ENCODE measurements around the gene CREB3L1. TPM values are rescaled to one million over a fixed set of nuclear protein-coding genes. Genes with fewer than 3 reads are reported as not detected.

Gene CREB3L1
- total RNA-seq, 1 donor from 2014 or later = 40.5 TPM

GRCh38 chr11:46240371-46240770 is 37.1 kb upstream of the CREB3L1 start:
- Histone ChIP-seq H3K4me1 (peaks cover 44% of the 10 kb centered on the region), H3K4me3 (no peak overlapping the region), H3K27me3 (ENCODE audit: low read depth) (no peaks in the 10 kb centered on the region), H3K27ac (no peak overlapping the region), H3K36me3 (no peaks in the 10 kb centered on the region), H3K9me3 (no peaks in the 10 kb centered on the region)
- intact Hi-C loops (cut with DNase I) = loop anchor here (10.0 kb wide), 1 partner anchor 64 kb away; no protein-coding TSS in a partner anchor
- TF ChIP-seq CTCF (IDR thresholded peaks at IDR 0.05) = no peak
- no peak for ATAC-seq
- DNase-seq = no peak

GRCh38 chr11:46240861-46241260 is 36.6 kb upstream of the CREB3L1 start:
- Histone ChIP-seq H3K27ac (no peak overlapping the region), H3K4me3 (no peak overlapping the region), H3K27me3 (ENCODE audit: low read depth) (no peaks in the 10 kb centered on the region), H3K36me3 (no peaks in the 10 kb centered on the region), H3K9me3 (no peaks in the 10 kb centered on the region), H3K4me1 (peaks cover 44% of the 10 kb centered on the region)
- ATAC-seq (no peak), DNase-seq (no peak)
- intact Hi-C loops (cut with DNase I) = loop anchor here (10.0 kb wide), 1 partner anchor 64 kb away; no protein-coding TSS in a partner anchor
- no peak for TF ChIP-seq CTCF (IDR thresholded peaks at IDR 0.05)

- Histone ChIP-seq H3K4me1 (peaks cover 36% of the 10 kb centered on the region), H3K36me3 (no peaks in the 10 kb centered on the region), H3K27ac (peak overlapping the region; percentile 77), H3K9me3 (no peaks in the 10 kb centered on the region), H3K4me3 (peak overlapping the region; percentile 53), H3K27me3 (ENCODE audit: low read depth) (no peaks in the 10 kb centered on the region)
- no peak for TF ChIP-seq CTCF (IDR thresholded peaks at IDR 0.05)
- no peak for DNase-seq
- intact Hi-C loops (cut with DNase I) = loop anchor here (10.0 kb wide), 1 partner anchor 63 kb away; no protein-coding TSS in a partner anchor
- ATAC-seq = no peak
Measured at GRCh38 chr11:46242041-46242951, 35.2 kb upstream of the CREB3L1 start.

- Histone ChIP-seq H3K27ac (peak overlapping the region; percentile 77), H3K27me3 (ENCODE audit: low read depth) (no peaks in the 10 kb centered on the region), H3K4me3 (peak overlapping the region; percentile 53), H3K9me3 (no peaks in the 10 kb centered on the region), H3K36me3 (no peaks in the 10 kb centered on the region), H3K4me1 (peaks cover 29% of the 10 kb centered on the region)
- TF ChIP-seq CTCF (IDR thresholded peaks at IDR 0.05) = no peak
- intact Hi-C loops (cut with DNase I) = loop anchor here (10.0 kb wide), 1 partner anchor 62 kb away; no protein-coding TSS in a partner anchor
- DNase-seq = peak; percentile 94
- peak; percentile 92 to 93 for ATAC-seq
Measured at GRCh38 chr11:46242952-46243795, 34.3 kb upstream of the CREB3L1 start.

GRCh38 chr11:46243796-46244109 is 33.7 kb upstream of the CREB3L1 start:
- H3K4me1 ChIP-seq = peaks cover 24% of the 10 kb centered on the region
- intact Hi-C loops (cut with DNase I) = loop anchor here (10.0 kb wide), 1 partner anchor 61 kb away; no protein-coding TSS in a partner anchor
- no peaks in the 10 kb centered on the region for H3K9me3 ChIP-seq
- peak overlapping the region; percentile 77 for H3K27ac ChIP-seq
- no peaks in the 10 kb centered on the region for H3K36me3 ChIP-seq
- DNase-seq (no peak), ATAC-seq (no peak)
- no peaks in the 10 kb centered on the region for H3K27me3 ChIP-seq (ENCODE audit: low read depth)
- no peak for TF ChIP-seq CTCF (IDR thresholded peaks at IDR 0.05)
- peak overlapping the region; percentile 53 for H3K4me3 ChIP-seq

All from lower lobe of right lung (tissue), 2 donors.